ENCODE measurements around the gene MAP3K19. TPM values are rescaled to one million over a fixed set of nuclear protein-coding genes. Genes with fewer than 3 reads are reported as not detected.
A peak's percentile ranks its signal among the peaks of the same experiment; 100 is the strongest.

MAP3K19 gene
- total RNA-seq, 1 donor from 2014 or later, result not detected

GRCh38 chr2:135010200-135010942 is 36.9 kb downstream of the MAP3K19 start:
- Mint-ChIP-seq H3K36me3 (ENCODE audit: unreplicated experiment) (no peaks in the 10 kb centered on the region), H3K4me1 (ENCODE audit: unreplicated experiment) (no peaks in the 10 kb centered on the region), H3K4me3 (ENCODE audit: unreplicated experiment) (no peak overlapping the region), H3K27ac (ENCODE audit: unreplicated experiment) (no peak overlapping the region), H3K27me3 (ENCODE audit: unreplicated experiment) (peaks cover 48% of the 10 kb centered on the region), H3K9me3 (ENCODE audit: unreplicated experiment) (no peaks in the 10 kb centered on the region)
- TF ChIP-seq, protein P1, sequence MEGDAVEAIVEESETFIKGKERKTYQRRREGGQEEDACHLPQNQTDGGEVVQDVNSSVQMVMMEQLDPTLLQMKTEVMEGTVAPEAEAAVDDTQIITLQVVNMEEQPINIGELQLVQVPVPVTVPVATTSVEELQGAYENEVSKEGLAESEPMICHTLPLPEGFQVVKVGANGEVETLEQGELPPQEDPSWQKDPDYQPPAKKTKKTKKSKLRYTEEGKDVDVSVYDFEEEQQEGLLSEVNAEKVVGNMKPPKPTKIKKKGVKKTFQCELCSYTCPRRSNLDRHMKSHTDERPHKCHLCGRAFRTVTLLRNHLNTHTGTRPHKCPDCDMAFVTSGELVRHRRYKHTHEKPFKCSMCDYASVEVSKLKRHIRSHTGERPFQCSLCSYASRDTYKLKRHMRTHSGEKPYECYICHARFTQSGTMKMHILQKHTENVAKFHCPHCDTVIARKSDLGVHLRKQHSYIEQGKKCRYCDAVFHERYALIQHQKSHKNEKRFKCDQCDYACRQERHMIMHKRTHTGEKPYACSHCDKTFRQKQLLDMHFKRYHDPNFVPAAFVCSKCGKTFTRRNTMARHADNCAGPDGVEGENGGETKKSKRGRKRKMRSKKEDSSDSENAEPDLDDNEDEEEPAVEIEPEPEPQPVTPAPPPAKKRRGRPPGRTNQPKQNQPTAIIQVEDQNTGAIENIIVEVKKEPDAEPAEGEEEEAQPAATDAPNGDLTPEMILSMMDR (IDR thresholded peaks at IDR 0.05), result no peak
- no peak for DNase-seq (ENCODE audit: extremely low spot score, unreplicated experiment)

DNA sequence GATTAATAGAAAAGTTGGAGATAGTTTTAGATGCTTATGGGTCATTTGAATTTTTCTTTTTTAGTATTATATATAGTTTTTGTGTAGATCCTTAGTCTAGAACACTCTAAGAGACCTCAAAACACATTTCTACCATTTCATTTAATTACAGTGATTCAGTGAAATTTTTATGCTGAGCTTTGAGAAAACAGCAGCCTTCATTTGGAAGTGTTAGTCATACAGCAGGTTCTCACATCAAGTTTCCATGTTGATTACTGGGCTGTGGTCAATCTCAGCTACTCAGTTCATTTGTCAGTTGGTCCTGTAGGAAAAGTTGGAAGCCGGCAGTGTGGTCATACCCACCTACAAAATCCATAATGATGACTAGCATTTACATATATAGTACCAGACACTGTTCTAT is 37.9 kb downstream of the MAP3K19 start:
- no peak overlapping the region for H3K27ac Mint-ChIP-seq (ENCODE audit: unreplicated experiment)

GRCh38 chr2:135005753-135006152 is 41.5 kb downstream of the MAP3K19 start:
- Mint-ChIP-seq H3K9me3 (ENCODE audit: unreplicated experiment) (no peaks in the 10 kb centered on the region), H3K27me3 (ENCODE audit: unreplicated experiment) (peaks cover 37% of the 10 kb centered on the region), H3K27ac (ENCODE audit: unreplicated experiment) (no peak overlapping the region), H3K4me1 (ENCODE audit: unreplicated experiment) (peaks cover 4% of the 10 kb centered on the region), H3K36me3 (ENCODE audit: unreplicated experiment) (no peaks in the 10 kb centered on the region), H3K4me3 (ENCODE audit: unreplicated experiment) (no peak overlapping the region)
- no peak for DNase-seq (ENCODE audit: extremely low spot score, unreplicated experiment)
- TF ChIP-seq, protein P1 (IDR thresholded peaks at IDR 0.05), result no peak

More for the DNA sequence above, 37.9 kb downstream of the MAP3K19 start:
- no peaks in the 10 kb centered on the region for H3K36me3 Mint-ChIP-seq (ENCODE audit: unreplicated experiment)
- H3K9me3 Mint-ChIP-seq (ENCODE audit: unreplicated experiment), result no peaks in the 10 kb centered on the region
- H3K4me3 Mint-ChIP-seq (ENCODE audit: unreplicated experiment), result no peak overlapping the region
- DNase-seq (ENCODE audit: extremely low spot score, unreplicated experiment), result no peak
- H3K27me3 Mint-ChIP-seq (ENCODE audit: unreplicated experiment), result peaks cover 46% of the 10 kb centered on the region
- peaks cover under 1% of the 10 kb centered on the region for H3K4me1 Mint-ChIP-seq (ENCODE audit: unreplicated experiment)
- TF ChIP-seq, protein P1 (IDR thresholded peaks at IDR 0.05), result no peak

DNA sequence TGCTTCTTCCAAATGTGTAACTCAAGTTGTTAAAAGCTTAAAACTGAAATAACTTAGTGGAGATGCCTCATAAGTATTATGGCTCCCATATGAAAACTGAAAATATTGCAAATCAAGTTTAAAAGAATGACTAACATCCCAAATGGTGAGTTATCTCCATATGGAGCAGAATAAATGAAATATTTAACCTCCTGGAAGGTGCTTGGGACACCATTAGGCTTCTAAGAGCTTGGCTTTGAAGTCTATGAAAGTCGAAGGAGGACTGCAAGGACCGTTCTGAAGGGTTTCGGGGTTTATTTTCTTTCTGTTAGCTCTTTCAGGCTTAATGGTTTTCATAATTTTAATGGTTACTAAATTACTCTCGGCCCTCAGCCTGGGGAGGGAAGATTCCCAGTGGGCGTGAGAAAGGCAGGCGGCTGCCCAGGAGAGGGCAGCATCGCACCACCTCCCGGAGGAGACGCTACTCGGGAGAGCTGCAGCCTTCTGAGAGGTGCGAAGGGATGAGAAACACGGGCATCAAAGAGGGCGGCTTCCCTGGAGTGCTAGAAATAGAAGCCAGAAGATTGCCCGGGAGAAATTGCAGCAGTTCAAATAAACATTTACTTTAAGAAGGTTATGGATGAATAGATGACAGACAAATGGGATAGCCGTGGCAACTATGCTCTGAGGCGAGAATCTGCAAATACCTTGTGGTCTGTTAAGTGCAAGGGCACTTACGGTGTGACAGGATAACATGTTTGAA is 43.1 kb downstream of the MAP3K19 start:
- peak overlapping the region; percentile 9 for H3K4me3 Mint-ChIP-seq (ENCODE audit: unreplicated experiment)
- peak; percentile 88 for DNase-seq (ENCODE audit: extremely low spot score, unreplicated experiment)
- H3K4me1 Mint-ChIP-seq (ENCODE audit: unreplicated experiment), result peaks cover 4% of the 10 kb centered on the region
- H3K36me3 Mint-ChIP-seq (ENCODE audit: unreplicated experiment), result no peaks in the 10 kb centered on the region
- TF ChIP-seq, protein P1 (IDR thresholded peaks at IDR 0.05), result peak; percentile 98
- peaks cover 44% of the 10 kb centered on the region for H3K27me3 Mint-ChIP-seq (ENCODE audit: unreplicated experiment)
- no peaks in the 10 kb centered on the region for H3K9me3 Mint-ChIP-seq (ENCODE audit: unreplicated experiment)
- H3K27ac Mint-ChIP-seq (ENCODE audit: unreplicated experiment), result no peak overlapping the region

- Mint-ChIP-seq H3K27me3 (ENCODE audit: unreplicated experiment) (peaks cover 53% of the 10 kb centered on the region), H3K36me3 (ENCODE audit: unreplicated experiment) (no peaks in the 10 kb centered on the region), H3K4me3 (ENCODE audit: unreplicated experiment) (no peak overlapping the region), H3K9me3 (ENCODE audit: unreplicated experiment) (no peaks in the 10 kb centered on the region), H3K4me1 (ENCODE audit: unreplicated experiment) (peaks cover 4% of the 10 kb centered on the region), H3K27ac (ENCODE audit: unreplicated experiment) (no peak overlapping the region)
- no peak for DNase-seq (ENCODE audit: extremely low spot score, unreplicated experiment)
- TF ChIP-seq, protein P1 (IDR thresholded peaks at IDR 0.05), result no peak
These were observed 44.4 kb downstream of the MAP3K19 start for GRCh38 chr2:135002836-135003235.

Measured in osteocyte (in vitro differentiated cells).